Activated CD4-positive, alpha-beta T cell treated with anti-CD3 and anti-CD28 coated beads, Interleukin-2, amount 50 U/mL, for 4 hours (primary cell): ENCODE data around the gene RNU1-3.
"Not testable (repeated sequence)": the region's sequence is repeated elsewhere in the genome, so short reads cannot be mapped to it uniquely, and the experiment has no call there.

Source experiments
- DNase-seq, 2 experiments: peaks; one replicate each; pipeline ENCODE4 v3.0.0-alpha.2; 2020

The RNU1-3 gene

GRCh38 chr1:16651560-16651959 lies 15.2 kb downstream of the RNU1-3 start:
- not testable (repeated sequence) for DNase-seq

- not testable (repeated sequence) for DNase-seq
Measured at GRCh38 chr1:16649960-16650359, 16.8 kb downstream of the RNU1-3 start.

GRCh38 chr1:16649390-16649789 lies 17.4 kb downstream of the RNU1-3 start:
- DNase-seq: not testable (repeated sequence)

GRCh38 chr1:16648756-16649155 lies 18.0 kb downstream of the RNU1-3 start:
- not testable (repeated sequence) for DNase-seq

- DNase-seq: not testable (repeated sequence)
Measured at GRCh38 chr1:16648250-16648649, 18.5 kb downstream of the RNU1-3 start.

GRCh38 chr1:16647179-16648176 lies 19.3 kb downstream of the RNU1-3 start:
- DNase-seq: not testable (repeated sequence)

DNA sequence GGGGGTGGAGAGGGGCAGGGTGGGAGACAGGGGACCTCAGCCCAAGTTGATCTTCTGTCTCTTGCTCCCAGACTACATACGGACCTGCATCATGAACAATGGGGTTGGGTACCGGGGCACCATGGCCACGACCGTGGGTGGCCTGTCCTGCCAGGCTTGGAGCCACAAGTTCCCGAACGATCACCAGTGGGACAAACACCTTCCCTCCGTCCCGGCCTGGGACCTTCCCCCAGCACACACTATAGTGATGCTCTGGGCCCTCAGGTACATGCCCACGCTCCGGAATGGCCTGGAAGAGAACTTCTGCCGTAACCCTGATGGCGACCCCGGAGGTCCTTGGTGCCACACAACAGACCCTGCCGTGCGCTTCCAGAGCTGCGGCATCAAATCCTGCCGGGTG lies 20.0 kb downstream of the RNU1-3 start:
- not testable (repeated sequence) for DNase-seq

GRCh38 chr1:16646061-16646664 lies 20.6 kb downstream of the RNU1-3 start:
- not testable (repeated sequence) for DNase-seq

GRCh38 chr1:16645271-16646060 lies 21.3 kb downstream of the RNU1-3 start:
- not testable (repeated sequence) for DNase-seq

GRCh38 chr1:16644482-16645270 lies 22.1 kb downstream of the RNU1-3 start:
- DNase-seq: peak; percentile 96 to 97

DNA sequence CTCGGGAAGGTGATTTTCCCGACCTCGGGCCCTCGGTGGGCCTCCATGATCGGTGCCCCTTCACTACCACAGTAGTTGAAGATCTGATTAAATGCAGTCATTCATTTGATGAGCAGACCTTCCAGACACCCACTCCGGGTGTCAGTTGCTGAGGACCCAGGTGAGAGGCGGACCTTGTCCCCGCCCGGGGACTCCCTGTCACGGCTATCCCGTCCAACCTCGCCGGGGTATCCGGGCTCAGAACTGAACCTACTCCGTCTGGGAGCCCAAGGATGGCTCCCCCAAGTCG lies 22.6 kb downstream of the RNU1-3 start:
- no peak for DNase-seq

GRCh38 chr1:16643476-16644192 lies 23.1 kb downstream of the RNU1-3 start:
- not testable (repeated sequence) for DNase-seq

- DNase-seq: not testable (repeated sequence)
Measured at GRCh38 chr1:16643001-16643411, 23.7 kb downstream of the RNU1-3 start.

DNA sequence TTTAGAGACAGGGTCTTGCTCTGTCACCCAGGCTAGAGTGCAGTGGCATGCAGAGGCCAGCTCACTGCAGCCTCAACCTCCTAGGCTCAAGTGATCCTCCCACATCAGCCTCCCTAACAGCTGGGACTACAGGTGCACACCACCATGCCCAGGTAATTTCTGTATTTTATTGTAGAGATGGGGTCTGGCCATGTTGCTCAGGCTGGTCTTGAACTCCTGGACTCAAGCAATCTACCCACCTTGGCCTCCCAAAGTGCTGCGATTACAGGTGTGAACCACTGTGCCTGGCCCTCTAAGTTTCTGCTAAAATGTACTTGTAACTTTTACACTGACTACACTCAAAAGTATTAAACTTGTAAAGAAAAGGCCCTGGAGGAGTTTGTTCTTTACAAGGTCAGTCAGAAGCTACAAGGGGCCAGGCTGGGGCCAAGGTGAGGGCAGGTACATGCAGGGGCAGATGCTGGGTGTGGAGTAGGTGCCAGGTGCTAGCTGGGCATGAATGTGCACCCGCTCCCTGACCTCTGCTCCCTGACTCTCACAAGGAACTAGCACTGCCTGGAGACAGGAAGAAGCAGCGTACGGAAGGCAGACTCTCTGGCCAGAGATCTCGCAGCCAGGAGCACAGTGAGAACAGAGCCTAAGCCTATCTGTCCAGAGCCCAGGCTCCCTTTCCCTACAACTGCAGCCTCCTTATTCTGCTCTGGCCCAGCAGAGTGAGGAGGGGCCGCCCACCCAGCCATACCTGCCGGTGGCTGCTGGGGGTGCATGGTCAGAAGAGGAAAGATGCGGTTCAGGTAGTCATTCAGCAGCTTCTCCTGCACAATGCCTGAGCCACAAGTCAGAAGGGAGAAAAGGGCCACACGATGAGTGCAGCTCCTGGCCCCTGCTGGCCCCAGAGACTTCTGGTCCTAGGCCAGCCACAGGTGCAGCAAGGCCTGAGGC lies 24.5 kb downstream of the RNU1-3 start:
- not testable (repeated sequence) for DNase-seq

DNA sequence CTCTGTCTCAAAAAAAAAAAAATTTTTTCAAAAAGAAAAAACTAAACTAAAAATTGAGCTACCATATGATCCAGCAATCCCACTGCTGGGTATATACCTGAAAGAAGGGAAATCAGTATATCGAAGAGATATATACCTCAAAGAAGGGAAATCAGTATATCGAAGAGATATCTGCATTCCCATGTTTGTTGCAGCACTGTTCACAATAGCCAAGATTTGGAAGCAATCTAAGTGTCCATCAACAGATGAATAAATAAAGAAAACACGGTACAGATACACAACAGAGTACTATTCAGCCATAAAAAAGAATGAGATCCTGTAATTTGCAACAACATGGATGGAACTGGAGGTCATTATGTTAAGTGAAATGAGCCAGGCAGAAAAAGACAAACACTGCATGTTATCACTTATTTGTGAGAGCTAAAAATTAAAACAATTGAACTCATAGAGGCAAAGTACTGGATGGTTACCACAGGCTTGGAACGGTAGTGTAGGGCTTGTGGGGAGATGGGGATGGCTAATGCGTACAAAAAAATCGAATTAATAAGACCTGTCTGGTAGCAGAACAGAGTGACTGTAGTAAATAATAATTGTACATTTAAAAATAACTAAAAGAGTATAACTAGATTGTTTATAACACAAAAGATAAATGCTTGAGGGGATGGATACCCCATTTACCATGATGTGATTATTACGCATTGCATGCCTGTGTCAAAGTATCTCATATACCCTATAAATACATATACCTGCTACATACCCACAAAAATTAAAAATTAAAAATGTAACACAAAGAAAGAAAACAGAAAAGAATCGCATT lies 25.4 kb downstream of the RNU1-3 start:
- DNase-seq: not testable (repeated sequence)

GRCh38 chr1:16639091-16640031 lies 27.4 kb downstream of the RNU1-3 start:
- not testable (repeated sequence) for DNase-seq

- not testable (repeated sequence) for DNase-seq
Measured at GRCh38 chr1:16637941-16638778, 28.6 kb downstream of the RNU1-3 start.
